Panc1 (cell line): Measurements from ENCODE around the gene DLGAP1. TPM values are rescaled to one million over a fixed set of nuclear protein-coding genes. Genes with fewer than 3 reads are reported as not detected.

ENCODE experiments used
- ATAC-seq: fragments of 200-7000 bp; cut with Tn5 transposase; 2 replicates; pipeline ENCODE4 v1.9.1; 2020; ENCODE audit warnings: mild to moderate bottlenecking, moderate library complexity
- BruUV-seq: library from RNA; stranded (reverse); fragments of 400-500 nt; replicated peaks from 2 replicates; lab custom pipeline; 2021; lab: Mats Ljungman, UMichigan
- CTCF ChIA-PET: fragments of 300-600 bp; sonication (Branson Sonifier 250); formaldehyde crosslinking; loops from one replicate; lab custom pipeline; 2022; ENCODE audit warnings: antibody characterized with exemption; lab: Charles Lee
- POLR2A ChIA-PET: fragments of 300-600 bp; sonication (Branson Sonifier 250); formaldehyde crosslinking; loops from one replicate; lab custom pipeline; 2022; ENCODE audit warnings: antibody characterized with exemption; lab: Charles Lee
- DNase-seq: peaks from one replicate; pipeline ENCODE4 v3.0.0-alpha.2; 2010; ENCODE audit warnings: low read depth, low spot score
- H3K27ac ChIP-seq: 2 replicates; pipeline ENCODE4 v1.5.1; 2011; ENCODE audit warnings: mild to moderate bottlenecking, low read length, inconsistent platforms
- H3K27me3 ChIP-seq: fragments of 200-500 bp; sonication (Bioruptor generic); 2 replicates; pipeline ENCODE4 v1.6.0; 2014; ENCODE audit warnings: low read length, inconsistent platforms; ENCODE audit not compliant: control insufficient read depth, insufficient read depth
- H3K36me3 ChIP-seq: fragments of 200-500 bp; sonication (Bioruptor generic); 2 replicates; pipeline ENCODE4 v1.5.1; 2014; ENCODE audit warnings: inconsistent platforms, mild to moderate bottlenecking, low read length, moderate library complexity; ENCODE audit not compliant: control insufficient read depth, insufficient read depth
- H3K4me1 ChIP-seq: 2 replicates; pipeline ENCODE4 v1.5.1; 2011; ENCODE audit warnings: inconsistent platforms, mild to moderate bottlenecking, low read length, moderate library complexity; ENCODE audit not compliant: control insufficient read depth, insufficient read depth
- H3K4me3 ChIP-seq, 2 experiments: 2 replicates each; pipeline ENCODE4 v1.5.1; 2011 to 2012; ENCODE audit warnings: low read depth in 2 of 2, low read length in 2 of 2, mild to moderate bottlenecking in 2 of 2, inconsistent platforms in 1 of 2, moderate library complexity in 1 of 2
- H3K9me3 ChIP-seq: fragments of 200-500 bp; sonication (Bioruptor generic); 2 replicates; pipeline ENCODE4 v1.5.1; 2014; ENCODE audit warnings: low read depth, mild to moderate bottlenecking, inconsistent platforms, low read length, moderate library complexity; ENCODE audit not compliant: control insufficient read depth, insufficient read depth
- POLR2AphosphoS5 ChIP-seq: IDR thresholded peaks from 2 replicates; pipeline ENCODE4 v1.6.1; 2012; ENCODE audit warnings: mild to moderate bottlenecking, low read depth, low read length, moderate library complexity
- SIN3A ChIP-seq: IDR thresholded peaks from 2 replicates; pipeline ENCODE4 v1.6.1; 2012; ENCODE audit warnings: low read depth, mild to moderate bottlenecking, low read length, moderate library complexity, borderline replicate concordance; ENCODE audit not compliant: insufficient read depth
- TCF7L2 ChIP-seq: IDR thresholded peaks from 2 replicates; pipeline ENCODE4 v1.6.1; 2011; ENCODE audit warnings: mild to moderate bottlenecking, low read depth, low read length, inconsistent platforms
- in situ Hi-C: cut with HindIII; loops from 2 replicates; pipeline ENCODE4 v1.10.0; 2016; ENCODE audit warnings: low sequenced_read_pairs, low pct_unique_long_range_greater_than_20kb
- intact Hi-C: fragments of 100-400 bp; cut with micrococcal nuclease; formaldehyde crosslinking; loops from one replicate; pipeline ENCODE4 v1.10.0; 2022; ENCODE audit not compliant: unreplicated experiment
- total RNA-seq: library from RNA; stranded (reverse); gene quantifications from one replicate; pipeline ENCODE4 v1.2.1, GENCODE V29; 2021; ENCODE audit not compliant: unreplicated experiment
- TF ChIP-seq, protein P1 (sequence below): fragments of 450-650 bp; IDR thresholded peaks from 2 replicates; pipeline ENCODE4 v1.5.1; 2017; ENCODE audit warnings: mild to moderate bottlenecking
- TF ChIP-seq, protein P2 (sequence below), 2 experiments: IDR thresholded peaks; 2 replicates each; pipeline ENCODE4 v1.6.1; 2011 to 2012; ENCODE audit warnings: low read depth in 2 of 2, control low read depth in 1 of 2, low read length in 1 of 2, mild to moderate bottlenecking in 1 of 2, moderate library complexity in 1 of 2; ENCODE audit not compliant: insufficient read depth in 1 of 2

DLGAP1 gene
- total RNA-seq, 1 experiment from 2014 or later = 1.8 TPM

DNA sequence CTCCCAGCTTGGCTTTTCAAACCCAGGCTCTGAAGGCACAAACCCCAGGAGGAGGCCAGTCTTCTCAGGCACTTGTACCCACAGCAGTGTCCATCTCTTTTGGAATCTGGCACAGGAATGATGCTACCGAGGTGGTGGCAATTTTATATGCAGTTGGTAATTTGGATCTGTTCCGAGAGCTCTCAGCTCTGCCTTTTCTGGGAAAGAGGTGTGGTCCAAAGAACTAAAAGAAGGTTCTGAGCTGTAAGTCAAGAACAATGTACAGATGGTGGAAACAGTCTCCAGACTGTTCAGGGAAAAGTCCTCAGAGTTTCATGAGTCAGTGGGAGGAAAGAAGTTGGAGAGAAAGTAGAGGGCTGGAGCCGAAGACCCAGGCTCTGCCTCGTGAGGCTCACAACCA, 651.8 kb downstream of the DLGAP1 start:
- H3K4me1 ChIP-seq = no peaks in the 10 kb centered on the region
- ATAC-seq = no peak
- H3K27ac ChIP-seq = no peak overlapping the region
- in situ Hi-C loops = no loop called here
- no peak for DNase-seq
- ChIA-PET CTCF (interaction anchor here (0.6 kb wide), 1 partner anchor 31 kb away, joined by 4 read pairs; no protein-coding TSS in a partner anchor), POLR2A (interaction anchor here (0.7 kb wide), 1 partner anchor 113 kb away, joined by 3 read pairs; no protein-coding TSS in a partner anchor)
- BruUV-seq = no TSS peak
- intact Hi-C loops = no loop called here
- H3K27me3 ChIP-seq = no peaks in the 10 kb centered on the region
- TF ChIP-seq SIN3A = no peak
- TF ChIP-seq, protein P1, sequence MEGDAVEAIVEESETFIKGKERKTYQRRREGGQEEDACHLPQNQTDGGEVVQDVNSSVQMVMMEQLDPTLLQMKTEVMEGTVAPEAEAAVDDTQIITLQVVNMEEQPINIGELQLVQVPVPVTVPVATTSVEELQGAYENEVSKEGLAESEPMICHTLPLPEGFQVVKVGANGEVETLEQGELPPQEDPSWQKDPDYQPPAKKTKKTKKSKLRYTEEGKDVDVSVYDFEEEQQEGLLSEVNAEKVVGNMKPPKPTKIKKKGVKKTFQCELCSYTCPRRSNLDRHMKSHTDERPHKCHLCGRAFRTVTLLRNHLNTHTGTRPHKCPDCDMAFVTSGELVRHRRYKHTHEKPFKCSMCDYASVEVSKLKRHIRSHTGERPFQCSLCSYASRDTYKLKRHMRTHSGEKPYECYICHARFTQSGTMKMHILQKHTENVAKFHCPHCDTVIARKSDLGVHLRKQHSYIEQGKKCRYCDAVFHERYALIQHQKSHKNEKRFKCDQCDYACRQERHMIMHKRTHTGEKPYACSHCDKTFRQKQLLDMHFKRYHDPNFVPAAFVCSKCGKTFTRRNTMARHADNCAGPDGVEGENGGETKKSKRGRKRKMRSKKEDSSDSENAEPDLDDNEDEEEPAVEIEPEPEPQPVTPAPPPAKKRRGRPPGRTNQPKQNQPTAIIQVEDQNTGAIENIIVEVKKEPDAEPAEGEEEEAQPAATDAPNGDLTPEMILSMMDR = no peak
- TF ChIP-seq TCF7L2 = no peak
- TF ChIP-seq POLR2AphosphoS5 = no peak
- TF ChIP-seq, protein P2, sequence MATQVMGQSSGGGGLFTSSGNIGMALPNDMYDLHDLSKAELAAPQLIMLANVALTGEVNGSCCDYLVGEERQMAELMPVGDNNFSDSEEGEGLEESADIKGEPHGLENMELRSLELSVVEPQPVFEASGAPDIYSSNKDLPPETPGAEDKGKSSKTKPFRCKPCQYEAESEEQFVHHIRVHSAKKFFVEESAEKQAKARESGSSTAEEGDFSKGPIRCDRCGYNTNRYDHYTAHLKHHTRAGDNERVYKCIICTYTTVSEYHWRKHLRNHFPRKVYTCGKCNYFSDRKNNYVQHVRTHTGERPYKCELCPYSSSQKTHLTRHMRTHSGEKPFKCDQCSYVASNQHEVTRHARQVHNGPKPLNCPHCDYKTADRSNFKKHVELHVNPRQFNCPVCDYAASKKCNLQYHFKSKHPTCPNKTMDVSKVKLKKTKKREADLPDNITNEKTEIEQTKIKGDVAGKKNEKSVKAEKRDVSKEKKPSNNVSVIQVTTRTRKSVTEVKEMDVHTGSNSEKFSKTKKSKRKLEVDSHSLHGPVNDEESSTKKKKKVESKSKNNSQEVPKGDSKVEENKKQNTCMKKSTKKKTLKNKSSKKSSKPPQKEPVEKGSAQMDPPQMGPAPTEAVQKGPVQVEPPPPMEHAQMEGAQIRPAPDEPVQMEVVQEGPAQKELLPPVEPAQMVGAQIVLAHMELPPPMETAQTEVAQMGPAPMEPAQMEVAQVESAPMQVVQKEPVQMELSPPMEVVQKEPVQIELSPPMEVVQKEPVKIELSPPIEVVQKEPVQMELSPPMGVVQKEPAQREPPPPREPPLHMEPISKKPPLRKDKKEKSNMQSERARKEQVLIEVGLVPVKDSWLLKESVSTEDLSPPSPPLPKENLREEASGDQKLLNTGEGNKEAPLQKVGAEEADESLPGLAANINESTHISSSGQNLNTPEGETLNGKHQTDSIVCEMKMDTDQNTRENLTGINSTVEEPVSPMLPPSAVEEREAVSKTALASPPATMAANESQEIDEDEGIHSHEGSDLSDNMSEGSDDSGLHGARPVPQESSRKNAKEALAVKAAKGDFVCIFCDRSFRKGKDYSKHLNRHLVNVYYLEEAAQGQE (IDR thresholded peaks at IDR 0.05; ENCODE audit: insufficient read depth in 1 of 2, low read depth in 2 of 2, low read length in 1 of 2) = no peak
- H3K9me3 ChIP-seq = no peaks in the 10 kb centered on the region
- no peaks in the 10 kb centered on the region for H3K36me3 ChIP-seq
- no peak overlapping the region for H3K4me3 ChIP-seq

DNA sequence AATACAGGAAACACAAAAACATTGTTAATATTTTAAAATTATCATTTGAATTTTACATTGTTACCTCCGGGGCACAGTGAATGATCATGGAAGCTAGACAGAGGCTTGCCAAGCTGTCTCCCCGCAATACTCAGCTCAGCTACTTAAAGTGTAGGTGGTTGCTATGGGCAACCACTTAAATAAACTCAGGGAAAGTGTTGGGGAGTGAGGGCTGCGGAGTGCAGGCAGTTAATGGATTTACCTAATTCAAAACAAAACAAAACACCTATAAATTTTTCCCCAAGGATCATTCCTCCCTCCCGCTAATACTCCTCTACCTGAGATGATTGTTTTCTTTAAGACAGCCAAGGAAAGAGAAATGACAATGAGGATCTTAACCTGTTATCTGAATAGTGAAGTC, 655.6 kb downstream of the DLGAP1 start:
- H3K27me3 ChIP-seq = no peaks in the 10 kb centered on the region
- no TSS peak for BruUV-seq
- H3K4me3 ChIP-seq = no peak overlapping the region
- ATAC-seq (no peak), DNase-seq (no peak)
- no peaks in the 10 kb centered on the region for H3K36me3 ChIP-seq
- ChIA-PET POLR2A (interaction anchor here (0.7 kb wide), 1 partner anchor 117 kb away, joined by 6 read pairs; no protein-coding TSS in a partner anchor), CTCF (no interaction called here)
- TF ChIP-seq POLR2AphosphoS5 (no peak), TCF7L2 (no peak), SIN3A (no peak)
- TF ChIP-seq, protein P2 (IDR thresholded peaks at IDR 0.05; ENCODE audit: insufficient read depth in 1 of 2, low read depth in 2 of 2, low read length in 1 of 2) = no peak
- TF ChIP-seq, protein P1 = no peak
- intact Hi-C loops = no loop called here
- H3K27ac ChIP-seq = no peak overlapping the region
- H3K4me1 ChIP-seq = peaks cover 4% of the 10 kb centered on the region; the same call in 1 of the 2 replicates
- in situ Hi-C loops = no loop called here
- H3K9me3 ChIP-seq = no peaks in the 10 kb centered on the region
